Measurements from ENCODE around the gene PLPP3. TPM values are rescaled to one million over a fixed set of nuclear protein-coding genes. Genes with fewer than 3 reads are reported as not detected.
A peak's percentile ranks its signal among the peaks of the same experiment; 100 is the strongest.

Gene PLPP3
- total RNA-seq, 1 experiment from 2014 or later, result 26.7 TPM

DNA sequence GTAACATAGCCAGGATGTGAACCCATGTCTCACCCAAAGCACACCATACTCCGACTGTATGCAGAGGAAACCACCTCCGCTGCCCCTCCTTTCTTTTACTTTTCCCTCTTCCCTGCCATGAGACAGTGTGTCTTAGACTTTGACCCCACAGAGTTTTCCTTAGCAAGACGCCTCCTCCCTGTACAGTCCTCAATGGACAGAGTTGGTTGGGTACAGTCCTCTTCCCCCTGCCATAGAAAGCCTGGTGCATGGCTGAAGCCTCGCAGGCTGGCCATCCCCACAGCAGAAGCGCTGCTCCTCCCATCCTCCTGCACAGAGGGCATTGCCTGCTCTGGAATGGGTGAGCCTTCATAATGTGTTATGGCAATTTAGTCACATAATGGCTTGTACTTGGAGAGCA, 127.9 kb downstream of the PLPP3 start:
- no peak overlapping the region for H4K91ac ChIP-seq (ENCODE audit: insufficient read length, low read depth, low read length)
- no peak overlapping the region for H2BK15ac ChIP-seq (ENCODE audit: low read depth, low read length)
- H2BK12ac ChIP-seq (ENCODE audit: insufficient read length, low read depth, low read length), result no peak overlapping the region
- Mint-ChIP-seq H3K27me3 (ENCODE audit: low read depth) (peaks cover 4% of the 10 kb centered on the region), H3K36me3 (ENCODE audit: insufficient read depth in 1 of 3, low read depth in 3 of 3) (no peaks in the 10 kb centered on the region), H3K4me1 (peaks cover 41 to 44% of the 10 kb centered on the region in 2 experiments), H3K4me3 (no peak overlapping the region; a peak in 1 of 5 replicates), H3K27ac (peak overlapping the region in 1 of 3 experiments; percentile 54; a peak in 1 of 7 replicates), H3K9me3 (no peaks in the 10 kb centered on the region)
- no peak overlapping the region for H2AFZ ChIP-seq (ENCODE audit: low read length)
- no peak overlapping the region for H2BK20ac ChIP-seq (ENCODE audit: low read depth, low read length, poor library complexity, severe bottlenecking)
- TF ChIP-seq, protein P1, sequence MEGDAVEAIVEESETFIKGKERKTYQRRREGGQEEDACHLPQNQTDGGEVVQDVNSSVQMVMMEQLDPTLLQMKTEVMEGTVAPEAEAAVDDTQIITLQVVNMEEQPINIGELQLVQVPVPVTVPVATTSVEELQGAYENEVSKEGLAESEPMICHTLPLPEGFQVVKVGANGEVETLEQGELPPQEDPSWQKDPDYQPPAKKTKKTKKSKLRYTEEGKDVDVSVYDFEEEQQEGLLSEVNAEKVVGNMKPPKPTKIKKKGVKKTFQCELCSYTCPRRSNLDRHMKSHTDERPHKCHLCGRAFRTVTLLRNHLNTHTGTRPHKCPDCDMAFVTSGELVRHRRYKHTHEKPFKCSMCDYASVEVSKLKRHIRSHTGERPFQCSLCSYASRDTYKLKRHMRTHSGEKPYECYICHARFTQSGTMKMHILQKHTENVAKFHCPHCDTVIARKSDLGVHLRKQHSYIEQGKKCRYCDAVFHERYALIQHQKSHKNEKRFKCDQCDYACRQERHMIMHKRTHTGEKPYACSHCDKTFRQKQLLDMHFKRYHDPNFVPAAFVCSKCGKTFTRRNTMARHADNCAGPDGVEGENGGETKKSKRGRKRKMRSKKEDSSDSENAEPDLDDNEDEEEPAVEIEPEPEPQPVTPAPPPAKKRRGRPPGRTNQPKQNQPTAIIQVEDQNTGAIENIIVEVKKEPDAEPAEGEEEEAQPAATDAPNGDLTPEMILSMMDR (conservative IDR thresholded peaks at IDR 0.05), result no peak
- no peak overlapping the region for H3K9ac ChIP-seq (ENCODE audit: extremely low read depth, insufficient read length, low read length)
- no peak overlapping the region for H2BK120ac ChIP-seq (ENCODE audit: low read depth, low read length, poor library complexity, severe bottlenecking)
- no peak overlapping the region for H3T11ph ChIP-seq (ENCODE audit: low read length)
- no peak overlapping the region for H3K4me2 ChIP-seq (ENCODE audit: insufficient read depth, insufficient read length, low read length)
- no peaks in the 10 kb centered on the region for H3K9me3 ChIP-seq (ENCODE audit: control insufficient read depth, low read depth, low read length)
- H3K27ac ChIP-seq (ENCODE audit: insufficient read length, low read depth, low read length), result no peak overlapping the region
- no peak overlapping the region for H4K8ac ChIP-seq (replicated peaks; ENCODE audit: insufficient read length, low read depth, low read length)
- no peak overlapping the region for H3K4ac ChIP-seq (ENCODE audit: low read depth, low read length)
- H3K23ac ChIP-seq (ENCODE audit: insufficient read length, low read depth, low read length), result no peak overlapping the region
- H3K4me1 ChIP-seq (ENCODE audit: insufficient read depth, low read length), result peaks cover 22% of the 10 kb centered on the region
- no peaks in the 10 kb centered on the region for H3K79me2 ChIP-seq (ENCODE audit: insufficient read depth, low read length)
- no peak overlapping the region for H3K56ac ChIP-seq (ENCODE audit: insufficient read length, low read depth, low read length)
- no peak overlapping the region for H3K14ac ChIP-seq (ENCODE audit: insufficient read depth, low read length)
- no peak overlapping the region for H4K5ac ChIP-seq (ENCODE audit: insufficient read length, low read depth, low read length)
- no peaks in the 10 kb centered on the region for H3K23me2 ChIP-seq (ENCODE audit: insufficient read length, low read depth, low read length, poor library complexity, severe bottlenecking)
- H3K79me1 ChIP-seq (ENCODE audit: insufficient read depth, low read depth, low read length, poor library complexity, severe bottlenecking), result no peaks in the 10 kb centered on the region
- no peak overlapping the region for H3K18ac ChIP-seq (ENCODE audit: insufficient read length, low read depth, low read length)
- WGBS (ENCODE audit: extremely low coverage, insufficient read length, low lambda C conversion rate), result no CpG with 5 or more reads among the region's 5 CpGs
- H3K27me3 ChIP-seq (ENCODE audit: insufficient read depth, low read length), result no peaks in the 10 kb centered on the region; the same call in 1 of the 2 replicates
- H2AK5ac ChIP-seq (ENCODE audit: insufficient read length, low read length), result no peak overlapping the region
- no peak for DNase-seq
- no peaks in the 10 kb centered on the region for H4K20me1 ChIP-seq (ENCODE audit: control insufficient read depth, insufficient read depth, insufficient read length)
- H2BK5ac ChIP-seq (ENCODE audit: insufficient read length, low read length), result no peak overlapping the region

Measured in H9 (cell line).